HAP-1 (cell line): Measurements from ENCODE around the gene SMG1.

Experiments
- DNase-seq, 2 experiments: peaks; one replicate each; pipeline ENCODE4 v3.0.0-alpha.2; 2016 to 2020; ENCODE audit warnings: low spot score in 2 of 2
- H3K27me3 ChIP-seq: fragments of 250-450 bp; sonication (Bioruptor Pico); 2 replicates; pipeline ENCODE4 v1.5.1; 2020; ENCODE audit warnings: low read depth, mild to moderate bottlenecking, moderate library complexity
- H3K36me3 ChIP-seq: fragments of 250-450 bp; sonication (Bioruptor Pico); replicated peaks from 2 replicates; pipeline ENCODE4 v1.5.1; 2020; ENCODE audit warnings: mild to moderate bottlenecking
- H3K4me1 ChIP-seq: fragments of 250-450 bp; sonication (Bioruptor Pico); 2 replicates; pipeline ENCODE4 v1.5.1; 2020; ENCODE audit warnings: mild to moderate bottlenecking
- H3K4me3 ChIP-seq: fragments of 250-450 bp; sonication (Bioruptor Pico); 2 replicates; pipeline ENCODE4 v1.5.1; 2020; ENCODE audit warnings: mild to moderate bottlenecking, moderate library complexity
- H3K9me3 ChIP-seq: fragments of 250-450 bp; sonication (Bioruptor Pico); 2 replicates; pipeline ENCODE4 v1.5.1; 2020; ENCODE audit warnings: mild to moderate bottlenecking, moderate library complexity
- in situ Hi-C: fragments of 300-500 bp; cut with MboI; formaldehyde crosslinking; loops from 3 replicates; pipeline ENCODE4 v1.14.3; 2020; ENCODE audit warnings: low sequenced_read_pairs, inconsistent platforms, mixed read lengths

SMG1 gene

DNA sequence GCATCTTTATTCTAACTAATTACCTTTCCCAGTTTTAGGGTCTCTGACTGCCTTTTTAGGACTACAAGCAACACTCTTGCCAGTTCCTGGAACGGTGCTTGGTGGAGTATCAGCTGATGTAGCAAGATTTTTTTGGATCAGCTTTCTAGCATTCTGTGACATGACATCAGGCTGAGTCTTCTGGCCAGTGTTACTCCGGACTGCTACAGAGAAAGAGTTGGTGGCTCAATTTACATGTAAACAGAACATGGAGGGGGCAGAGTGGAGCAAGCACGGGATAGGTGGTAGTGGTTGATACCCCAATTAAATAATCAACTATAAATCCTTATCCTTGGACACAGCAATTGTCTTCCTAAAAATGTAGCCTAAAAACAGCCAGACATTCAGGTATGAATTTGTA, 114.3 kb downstream of the SMG1 start:
- Histone ChIP-seq H3K4me1 (peaks cover 3% of the 10 kb centered on the region), H3K27me3 (no peaks in the 10 kb centered on the region), H3K36me3 (peaks cover 75% of the 10 kb centered on the region), H3K4me3 (no peak overlapping the region), H3K9me3 (no peaks in the 10 kb centered on the region)
- no peak for DNase-seq
- in situ Hi-C loops = loop anchor here (25.0 kb wide), 1 partner anchor 700 kb away; the partner anchor contains the start of genes CCP110 and GDE1

GRCh38 chr16:18809165-18809564, 117.0 kb downstream of the SMG1 start:
- Histone ChIP-seq H3K36me3 (peaks cover 49% of the 10 kb centered on the region), H3K4me3 (no peak overlapping the region)

DNA sequence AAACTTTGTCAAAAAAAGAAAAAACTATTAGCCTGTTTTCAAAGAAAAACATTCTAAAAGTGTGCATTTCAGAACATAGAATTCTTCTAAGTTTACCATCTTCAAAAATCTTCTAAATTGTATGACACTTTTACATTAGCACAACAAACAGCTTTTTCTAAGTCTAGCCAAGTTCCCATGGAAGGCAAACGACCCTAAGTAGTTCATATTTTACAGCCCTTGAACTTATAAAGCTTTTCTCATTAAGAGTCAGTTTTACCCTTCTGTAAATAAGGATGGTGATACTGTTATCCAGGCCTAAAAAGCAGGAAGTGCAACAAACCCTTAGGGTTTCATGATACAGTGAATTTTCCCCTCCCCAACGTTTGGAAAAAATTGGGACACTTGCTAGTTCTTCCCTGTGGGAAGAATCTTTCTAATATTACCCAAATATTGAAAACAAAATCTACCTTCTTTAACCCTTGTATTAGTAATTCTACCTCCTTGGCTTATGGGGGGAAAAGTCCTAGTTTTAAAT, 120.9 kb downstream of the SMG1 start:
- Histone ChIP-seq H3K4me3 (no peak overlapping the region), H3K4me1 (peaks cover 37% of the 10 kb centered on the region), H3K9me3 (no peaks in the 10 kb centered on the region), H3K36me3 (peaks cover 23% of the 10 kb centered on the region), H3K27me3 (no peaks in the 10 kb centered on the region)
- in situ Hi-C loops = loop anchor here (25.0 kb wide), 1 partner anchor 707 kb away; the partner anchor contains the start of genes CCP110 and GDE1
- no peak for DNase-seq

More at GRCh38 chr16:18809165-18809564, 117.0 kb downstream of the SMG1 start:
- Histone ChIP-seq H3K9me3 (no peaks in the 10 kb centered on the region), H3K27me3 (no peaks in the 10 kb centered on the region), H3K4me1 (peaks cover 29% of the 10 kb centered on the region)
- DNase-seq = no peak
- in situ Hi-C loops = loop anchor here (25.0 kb wide), 1 partner anchor 703 kb away; the partner anchor contains the start of genes CCP110 and GDE1

GRCh38 chr16:18804540-18804939, 121.7 kb downstream of the SMG1 start:
- peaks cover 37% of the 10 kb centered on the region for H3K4me1 ChIP-seq
- DNase-seq = peak; percentile 28 to 52
- H3K27me3 ChIP-seq = no peaks in the 10 kb centered on the region
- in situ Hi-C loops = loop anchor here (5.0 to 25.0 kb wide), 2 partner anchors 163 to 708 kb away; partner anchors contain the start of genes CCP110 and GDE1
- peaks cover 22% of the 10 kb centered on the region; the same call in 1 of the 2 replicates for H3K36me3 ChIP-seq
- no peak overlapping the region for H3K4me3 ChIP-seq
- H3K9me3 ChIP-seq = no peaks in the 10 kb centered on the region

DNA sequence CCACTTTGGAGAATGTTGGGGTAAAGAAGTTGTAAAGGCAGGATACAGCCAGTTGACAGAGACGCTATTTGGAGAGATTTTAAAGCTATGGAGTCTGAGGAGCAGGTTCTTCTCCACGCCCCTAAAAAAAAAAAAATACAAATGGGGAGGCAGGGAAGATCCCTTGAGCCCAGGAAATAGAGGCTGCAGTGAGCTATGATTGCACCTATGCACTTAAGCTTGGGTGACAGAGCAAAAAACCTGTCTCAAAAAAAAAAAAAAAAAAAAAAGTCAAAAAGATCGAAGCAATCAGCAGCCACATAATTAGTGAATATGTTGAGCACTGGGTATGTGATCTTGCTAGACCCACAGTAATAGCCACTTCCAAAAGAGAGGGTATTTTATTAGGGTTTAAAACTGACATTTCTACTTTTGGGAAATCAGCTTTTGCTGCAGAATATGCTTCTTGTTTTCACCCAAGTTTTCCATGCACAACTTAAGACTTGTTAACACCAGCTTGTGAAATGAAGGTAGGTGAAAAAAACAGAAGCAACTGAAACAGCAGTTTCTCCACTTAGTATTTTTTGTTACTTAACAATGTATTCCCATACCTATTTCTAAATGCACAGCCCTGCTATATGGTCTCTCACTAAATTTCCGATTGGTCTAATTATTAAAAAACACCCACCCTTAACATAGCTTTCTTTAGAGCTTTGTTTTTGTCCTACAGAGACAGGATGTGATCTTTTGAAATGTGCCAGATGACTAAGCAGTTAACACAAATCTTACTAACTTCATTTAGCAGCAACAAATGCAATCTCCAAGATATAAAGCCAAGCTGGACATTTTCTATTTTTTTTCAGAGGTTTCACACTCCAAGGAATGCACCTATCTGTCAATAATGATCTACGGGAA, 122.4 kb downstream of the SMG1 start:
- peaks cover 42% of the 10 kb centered on the region for H3K4me1 ChIP-seq
- no peaks in the 10 kb centered on the region for H3K9me3 ChIP-seq
- in situ Hi-C loops = loop anchor here (5.0 to 25.0 kb wide), 2 partner anchors 163 to 708 kb away; partner anchors contain the start of genes CCP110 and GDE1
- peaks cover 19% of the 10 kb centered on the region; the same call in 1 of the 2 replicates for H3K36me3 ChIP-seq
- DNase-seq = no peak
- no peak overlapping the region for H3K4me3 ChIP-seq
- no peaks in the 10 kb centered on the region for H3K27me3 ChIP-seq

DNA sequence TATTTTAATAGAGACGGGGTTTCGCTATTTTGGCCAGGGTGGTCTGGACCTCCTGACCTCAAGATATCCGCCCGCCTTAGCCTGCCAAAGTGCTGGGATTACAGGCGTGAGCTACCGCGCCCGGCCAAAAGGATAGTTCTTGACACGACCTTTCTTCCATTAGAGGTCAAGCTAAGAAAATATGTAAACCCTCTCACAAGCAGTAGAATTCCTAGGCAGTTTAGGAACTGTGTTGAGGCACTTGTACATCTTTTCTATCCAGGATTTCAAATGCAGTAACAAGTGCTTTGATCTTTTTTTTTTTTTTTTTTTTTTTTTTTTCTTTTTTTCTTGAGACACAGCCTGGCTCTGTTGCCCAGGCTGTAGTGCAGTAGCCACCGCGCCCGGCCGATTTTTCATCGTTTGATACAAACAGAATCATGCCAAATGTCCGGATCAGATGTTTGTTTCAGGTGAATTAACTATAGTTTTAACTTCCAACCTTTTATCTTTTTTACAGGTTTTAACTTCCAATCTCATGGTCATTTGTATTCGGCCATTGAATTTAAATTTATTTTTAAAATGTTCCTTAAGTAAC, 123.4 kb downstream of the SMG1 start:
- H3K9me3 ChIP-seq = no peaks in the 10 kb centered on the region
- DNase-seq = no peak
- H3K4me3 ChIP-seq = no peak overlapping the region
- H3K36me3 ChIP-seq = peaks cover 20% of the 10 kb centered on the region
- in situ Hi-C loops = loop anchor here (5.0 to 25.0 kb wide), 2 partner anchors 164 to 709 kb away; partner anchors contain the start of genes CCP110 and GDE1
- H3K27me3 ChIP-seq = no peaks in the 10 kb centered on the region
- H3K4me1 ChIP-seq = peaks cover 42% of the 10 kb centered on the region

GRCh38 chr16:18801145-18801972, 124.8 kb downstream of the SMG1 start, which contains the start of gene ARL6IP1:
Gene ARL6IP1, minus strand, starts transcription at chr16:18801549. Its CDS starts 83 bp downstream, at chr16:18801466.
- H3K4me3 ChIP-seq = peak within 1 kb of the TSS; percentile 94

GRCh38 chr16:18800775-18801144, 125.4 kb downstream of the SMG1 start:
- H3K9me3 ChIP-seq = no peaks in the 10 kb centered on the region
- no peaks in the 10 kb centered on the region for H3K27me3 ChIP-seq
- peak overlapping the region; percentile 94 for H3K4me3 ChIP-seq
- peaks cover 37% of the 10 kb centered on the region for H3K36me3 ChIP-seq
- DNase-seq = peak; percentile 28 to 67
- H3K4me1 ChIP-seq = peaks cover 29% of the 10 kb centered on the region
- in situ Hi-C loops = loop anchor here (5.0 to 25.0 kb wide), 2 partner anchors 167 to 712 kb away; partner anchors contain the start of genes CCP110 and GDE1

More at GRCh38 chr16:18801145-18801972, 124.8 kb downstream of the SMG1 start, which contains the start of gene ARL6IP1:
- Histone ChIP-seq H3K9me3 (no peaks in the 10 kb centered on the region), H3K27me3 (no peaks in the 10 kb centered on the region), H3K4me1 (peaks cover 35% of the 10 kb centered on the region), H3K36me3 (peaks cover 31% of the 10 kb centered on the region)
- DNase-seq = peak; percentile 98 to 99
- in situ Hi-C loops = loop anchor here (5.0 to 25.0 kb wide), 2 partner anchors 166 to 711 kb away; partner anchors contain the start of genes CCP110 and GDE1

DNA sequence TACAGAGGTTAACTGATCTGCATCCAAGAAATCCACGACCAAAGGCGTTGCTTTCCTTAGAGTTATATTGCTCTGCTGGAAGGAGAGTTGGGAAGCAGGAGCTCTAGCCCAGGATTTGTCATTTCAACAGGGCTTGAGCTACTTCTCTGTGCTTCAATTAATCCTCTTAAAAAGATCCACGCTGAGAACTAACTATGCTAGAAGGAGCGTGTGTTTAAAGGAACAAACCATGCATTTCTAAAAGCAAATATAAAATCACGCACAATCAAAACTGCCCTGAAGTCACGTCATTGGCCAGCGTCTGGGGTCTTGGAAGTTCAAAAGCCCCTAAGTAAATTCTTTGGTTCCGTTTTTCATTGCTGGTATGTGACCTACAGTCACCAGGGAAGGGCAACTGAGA, 125.9 kb downstream of the SMG1 start:
- Histone ChIP-seq H3K4me3 (peak overlapping the region; percentile 94), H3K36me3 (peaks cover 42% of the 10 kb centered on the region), H3K27me3 (no peaks in the 10 kb centered on the region), H3K4me1 (peaks cover 25% of the 10 kb centered on the region), H3K9me3 (no peaks in the 10 kb centered on the region)
- DNase-seq = no peak
- in situ Hi-C loops = loop anchor here (5.0 to 25.0 kb wide), 2 partner anchors 167 to 712 kb away; partner anchors contain the start of genes CCP110 and GDE1

DNA sequence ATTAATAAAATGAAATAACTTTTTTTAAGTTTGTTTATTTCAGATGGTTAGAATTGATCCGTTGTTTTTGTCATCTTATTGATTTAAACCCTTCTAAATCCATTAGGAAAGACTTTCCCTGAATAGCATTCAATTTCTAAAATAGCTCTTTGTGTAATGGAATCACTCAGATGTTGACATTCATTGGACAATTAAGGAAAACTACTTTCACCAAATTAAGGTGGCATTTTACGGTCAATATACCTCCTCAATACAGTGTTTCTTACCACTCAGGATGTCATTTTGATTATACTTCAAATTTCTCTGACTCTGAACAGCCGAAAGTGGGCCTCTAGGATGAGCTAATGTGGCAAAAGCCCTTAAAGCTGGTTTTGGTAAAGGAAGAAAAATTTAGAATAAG, 126.7 kb downstream of the SMG1 start:
- in situ Hi-C loops = no loop called here
- H3K27me3 ChIP-seq = no peaks in the 10 kb centered on the region
- H3K36me3 ChIP-seq = peaks cover 50% of the 10 kb centered on the region
- H3K9me3 ChIP-seq = no peaks in the 10 kb centered on the region
- no peak for DNase-seq
- H3K4me1 ChIP-seq = peaks cover 17% of the 10 kb centered on the region
- peak overlapping the region; percentile 94 for H3K4me3 ChIP-seq

DNA sequence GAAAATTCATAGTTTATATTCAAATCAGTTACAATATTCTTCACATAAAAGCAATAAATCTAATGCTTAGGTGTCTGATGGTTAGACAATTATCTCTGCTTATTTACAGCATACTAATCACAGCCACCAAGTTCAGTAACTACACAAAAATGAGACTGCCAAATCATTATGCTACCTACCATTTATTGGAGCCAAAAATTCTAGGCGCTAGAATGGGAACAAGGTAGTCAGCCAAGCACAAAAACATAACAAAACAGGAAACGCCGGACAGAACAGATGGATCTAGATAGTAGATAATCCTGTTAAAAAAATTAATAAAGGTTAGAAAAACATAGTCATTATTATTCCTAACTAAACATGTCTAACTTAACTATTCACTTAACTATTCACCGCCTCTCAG, 128.5 kb downstream of the SMG1 start:
- DNase-seq = no peak
- Histone ChIP-seq H3K4me1 (peaks cover 9% of the 10 kb centered on the region), H3K27me3 (no peaks in the 10 kb centered on the region), H3K4me3 (no peak overlapping the region), H3K9me3 (no peaks in the 10 kb centered on the region), H3K36me3 (peaks cover 65% of the 10 kb centered on the region)
- in situ Hi-C loops = no loop called here

DNA sequence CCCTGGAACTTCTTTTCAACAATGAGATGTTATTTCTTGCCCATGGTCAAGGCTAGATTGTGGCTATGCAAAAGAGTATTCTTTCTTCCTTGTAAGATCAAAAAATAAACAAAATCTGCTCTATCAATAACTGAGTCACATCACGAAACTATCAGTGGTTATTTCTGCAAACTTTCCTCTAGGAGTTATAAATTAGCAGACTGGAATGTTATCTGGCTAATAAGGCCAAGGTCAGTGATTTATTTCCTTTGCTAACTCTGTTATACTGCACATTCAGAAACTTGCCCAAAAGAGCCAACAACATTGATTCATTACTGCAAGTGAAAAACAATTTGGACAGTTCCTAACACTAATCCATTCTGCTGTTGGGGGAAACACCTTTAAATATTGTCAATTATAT, 129.8 kb downstream of the SMG1 start:
- Histone ChIP-seq H3K36me3 (peaks cover 77% of the 10 kb centered on the region), H3K4me3 (no peak overlapping the region), H3K9me3 (no peaks in the 10 kb centered on the region), H3K27me3 (no peaks in the 10 kb centered on the region), H3K4me1 (peaks cover 5% of the 10 kb centered on the region)
- no peak for DNase-seq
- in situ Hi-C loops = no loop called here
